Esophagus muscularis mucosa (tissue), 3 donors: Measurements from ENCODE around the gene ZNF292.

Source experiments
- CTCF ChIP-seq, 3 experiments: fragments of 200-600 bp in 2 of 3; fragments of 450-650 bp in 1 of 3; sonication (generic) in 2 of 3; IDR thresholded peaks; one replicate each; pipeline ENCODE4 v1.5.1; 2017 to 2019; ENCODE audit warnings: antibody characterized with exemption in 3 of 3, mild to moderate bottlenecking in 2 of 3, moderate library complexity in 1 of 3
- POLR2A ChIP-seq: fragments of 450-650 bp; IDR thresholded peaks from one replicate; pipeline ENCODE4 v1.6.1; 2017; ENCODE audit warnings: antibody characterized with exemption, moderate library complexity, mild to moderate bottlenecking, low read depth
- POLR2AphosphoS5 ChIP-seq, 2 donors: sonication (generic); formaldehyde crosslinking; IDR thresholded peaks; one replicate each; pipeline ENCODE4 v1.6.1; 2017; ENCODE audit warnings: antibody characterized with exemption in 2 of 2

- no peak for TF ChIP-seq POLR2A
- no peak for TF ChIP-seq CTCF (IDR thresholded peaks at IDR 0.05)
- TF ChIP-seq POLR2AphosphoS5 (IDR thresholded peaks at IDR 0.05) = no peak
Measured at GRCh38 chr6:87257565-87257964, 102.2 kb downstream of the ZNF292 start.
